GM18517 (cell line): ENCODE data around the gene IL24.
A peak's percentile ranks its signal among the peaks of the same experiment; 100 is the strongest.
"Not testable (repeated sequence)": the region's sequence is repeated elsewhere in the genome, so short reads cannot be mapped to it uniquely, and the experiment has no call there.

ENCODE experiments used
- ATAC-seq: cut with Tn5 transposase; IDR thresholded peaks from one replicate; pipeline ENCODE4 v1.9.1; 2021; ENCODE audit warnings: mild to moderate bottlenecking, moderate library complexity; ENCODE audit not compliant: unreplicated experiment

IL24 gene

DNA sequence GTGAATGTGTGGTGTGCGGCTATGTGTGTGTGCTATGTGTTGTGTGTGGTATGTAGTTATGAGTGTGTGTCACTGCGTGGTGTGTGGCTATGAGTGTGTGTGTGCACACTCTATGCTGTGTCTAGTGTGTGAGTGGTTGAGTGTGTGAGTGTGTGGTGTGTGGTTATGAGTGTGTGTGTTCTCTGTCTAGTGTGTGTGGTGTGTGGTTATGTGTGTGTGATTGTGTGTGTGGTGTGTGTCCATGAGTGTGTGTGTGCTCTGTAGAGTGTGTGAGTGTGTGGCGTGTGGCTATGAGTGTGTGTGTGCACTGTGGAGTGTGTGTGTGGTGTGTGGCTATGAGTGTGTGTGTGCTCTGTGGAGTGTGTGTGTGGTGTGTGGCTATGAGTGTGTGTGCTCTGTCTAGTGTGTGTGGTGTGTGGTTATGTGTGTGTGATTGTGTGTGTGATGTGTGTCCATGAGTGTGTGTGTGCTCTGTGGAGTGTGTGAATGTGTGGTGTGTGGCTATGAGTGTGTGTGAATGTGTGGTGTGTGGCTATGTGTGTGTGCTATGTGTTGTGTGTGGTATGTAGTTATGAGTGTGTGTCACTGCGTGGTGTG, 26.8 kb downstream of the IL24 start:
- ATAC-seq, result not testable (repeated sequence)

DNA sequence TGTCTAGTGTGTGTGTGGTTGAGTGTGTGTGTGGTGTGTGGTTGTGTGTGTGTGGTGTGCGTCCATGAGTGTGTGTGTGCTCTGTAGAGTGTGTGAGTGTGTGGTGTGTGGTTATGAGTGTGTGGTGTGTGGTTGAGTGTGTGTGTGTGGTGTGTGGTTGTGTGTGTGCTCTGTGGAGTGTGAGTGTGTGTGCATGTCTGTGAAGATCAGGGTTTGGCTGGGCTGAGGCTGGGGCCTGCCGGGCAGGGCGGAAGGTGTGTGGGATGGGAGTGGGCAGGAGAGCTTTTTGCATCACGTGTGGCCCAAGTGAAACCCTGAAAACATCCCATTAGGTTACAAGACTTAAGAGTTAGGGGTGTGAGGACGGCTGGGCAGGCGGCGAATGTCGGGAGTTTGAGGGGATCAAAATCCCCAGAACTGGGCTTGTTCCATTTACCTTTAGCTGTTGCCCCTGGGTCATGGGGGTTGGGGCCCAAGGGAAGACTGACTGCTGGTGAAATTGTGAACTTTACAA, 27.4 kb downstream of the IL24 start:
- ATAC-seq, result peak; percentile 8

DNA sequence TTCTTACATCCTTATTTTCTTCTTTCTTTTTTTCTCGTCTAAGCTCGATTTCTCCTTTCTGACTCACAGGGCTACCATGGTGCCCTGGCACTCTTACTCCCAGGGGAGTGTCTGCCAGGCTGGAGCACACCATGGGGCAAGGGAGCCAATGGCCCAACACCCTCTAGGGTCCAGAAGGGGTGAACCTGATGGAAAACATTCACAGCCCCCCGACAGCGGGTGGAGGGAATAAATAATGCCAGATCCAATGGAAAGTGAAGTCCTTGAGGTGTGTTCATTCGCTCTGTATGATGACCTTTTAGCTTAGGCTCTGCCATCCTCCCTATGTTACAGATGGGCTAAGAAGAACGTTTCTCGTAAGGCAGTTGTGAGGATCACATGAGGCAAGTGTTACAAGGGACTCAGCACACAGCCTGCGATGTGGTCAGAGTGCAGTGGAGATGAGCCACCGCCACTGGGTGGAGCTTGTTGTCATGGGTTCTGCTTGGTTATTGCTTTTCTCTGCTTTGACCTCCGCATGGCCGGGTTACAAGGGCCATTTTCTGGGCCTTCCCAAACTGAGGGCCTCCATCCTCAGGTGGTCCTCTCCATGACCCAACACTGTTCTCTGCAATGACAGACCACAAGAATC, 28.0 kb downstream of the IL24 start:
- ATAC-seq, result peak; percentile 64

DNA sequence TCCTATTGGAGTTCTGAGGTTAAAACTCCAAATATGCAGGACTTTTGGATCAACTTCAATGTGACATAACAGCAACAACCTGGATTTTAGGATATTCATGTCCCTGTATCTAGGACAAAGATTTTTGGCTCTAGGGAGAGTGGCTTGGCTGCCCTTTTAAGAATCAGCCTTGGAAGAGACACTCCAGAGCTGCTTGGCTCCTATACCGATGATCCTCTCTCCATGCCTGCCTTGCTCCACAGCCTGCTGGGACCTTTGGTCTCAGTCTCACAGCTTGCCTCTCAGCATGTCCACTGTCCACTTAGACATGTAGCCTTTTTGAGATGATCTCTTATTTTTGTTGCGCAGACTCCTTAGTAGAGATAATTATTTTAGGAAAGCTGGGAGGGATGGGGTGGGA, 29.0 kb downstream of the IL24 start:
- no peak for ATAC-seq

DNA sequence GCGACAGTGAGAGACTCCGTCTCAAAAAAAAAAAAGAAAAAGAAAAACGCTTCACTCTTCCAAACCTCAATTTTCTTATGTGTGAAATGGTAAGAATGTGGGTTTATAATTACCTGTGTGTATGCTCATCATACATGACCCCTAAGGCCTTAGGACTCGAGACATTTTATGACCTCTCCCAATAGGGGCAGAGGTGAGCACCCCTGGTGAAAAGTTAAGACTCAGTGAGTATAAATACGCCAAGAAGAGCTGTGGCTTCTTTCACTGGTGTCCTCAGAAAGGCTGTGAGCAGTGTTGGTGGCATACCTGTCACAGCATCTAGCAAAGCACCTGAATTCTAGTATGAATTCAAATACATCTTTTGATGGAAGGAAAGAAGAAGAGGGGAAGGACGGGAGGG, 32.3 kb downstream of the IL24 start:
- no peak for ATAC-seq

DNA sequence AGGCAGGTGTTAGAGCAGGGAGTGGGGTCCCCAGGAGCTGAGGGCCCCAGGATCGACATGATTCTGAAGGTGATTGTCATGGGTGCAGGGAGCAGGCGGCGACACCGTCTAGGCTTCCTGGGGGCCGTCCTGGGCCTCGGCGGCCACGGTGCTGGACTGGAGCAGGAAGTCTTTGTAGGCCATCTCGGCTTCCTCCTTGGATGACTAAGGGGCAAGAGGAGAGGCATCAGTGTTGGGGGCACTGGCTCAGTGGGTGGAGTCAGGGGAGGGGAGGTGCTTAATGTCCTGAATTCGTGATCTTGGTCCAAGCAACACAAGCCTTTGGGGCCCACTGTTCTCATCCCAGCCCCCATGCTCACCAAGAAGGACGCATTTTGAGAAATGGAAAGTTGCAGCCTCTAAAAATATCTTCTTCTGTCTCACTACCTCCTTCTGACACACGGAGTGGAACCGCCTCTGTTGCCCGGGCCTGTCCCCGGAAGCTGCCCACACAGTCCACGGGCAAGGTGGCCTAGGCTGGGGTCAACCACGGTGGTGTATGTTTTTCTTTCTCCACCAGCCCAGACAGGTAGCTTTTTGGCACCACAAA, 33.1 kb downstream of the IL24 start:
- peak; percentile 80 for ATAC-seq

DNA sequence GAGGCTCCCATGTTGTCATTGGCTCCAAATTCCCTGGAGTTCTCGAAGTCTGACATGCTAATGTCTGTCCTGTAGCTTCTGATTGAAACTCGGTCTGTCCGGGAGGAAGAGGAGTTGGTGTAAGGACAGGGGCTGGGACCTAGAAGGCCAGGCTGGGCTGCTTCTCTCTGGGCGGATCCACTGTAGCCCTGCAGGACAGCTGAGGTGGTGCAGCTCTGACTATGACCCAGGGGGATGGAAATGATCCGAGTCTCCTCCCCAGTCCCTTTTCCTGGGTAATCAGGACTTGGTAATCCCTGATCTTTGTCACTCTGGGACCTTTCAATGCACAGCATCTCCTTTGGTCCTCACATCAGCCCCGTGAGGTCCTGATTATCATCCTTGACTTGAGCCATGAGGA, 34.5 kb downstream of the IL24 start:
- no peak for ATAC-seq

DNA sequence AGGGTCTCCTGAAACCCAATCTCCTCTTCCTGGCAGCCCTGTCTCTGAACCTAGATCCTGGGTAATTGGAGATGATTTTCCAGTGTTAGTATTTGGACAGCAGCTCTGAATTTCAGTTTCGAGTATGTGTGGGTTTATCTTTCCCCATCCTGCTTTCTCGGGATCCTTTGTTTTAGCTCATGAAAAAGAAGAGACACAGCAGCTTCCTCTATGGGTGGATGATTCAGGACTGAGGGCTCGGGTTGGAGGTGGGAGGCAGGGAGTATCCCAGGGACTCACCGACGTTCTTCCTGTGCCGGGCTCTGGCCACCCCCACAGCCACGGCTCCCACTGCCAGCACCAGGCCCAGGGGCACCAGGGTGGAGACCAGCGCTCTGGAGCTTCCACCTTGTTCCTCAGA, 34.9 kb downstream of the IL24 start:
- ATAC-seq, result no peak

DNA sequence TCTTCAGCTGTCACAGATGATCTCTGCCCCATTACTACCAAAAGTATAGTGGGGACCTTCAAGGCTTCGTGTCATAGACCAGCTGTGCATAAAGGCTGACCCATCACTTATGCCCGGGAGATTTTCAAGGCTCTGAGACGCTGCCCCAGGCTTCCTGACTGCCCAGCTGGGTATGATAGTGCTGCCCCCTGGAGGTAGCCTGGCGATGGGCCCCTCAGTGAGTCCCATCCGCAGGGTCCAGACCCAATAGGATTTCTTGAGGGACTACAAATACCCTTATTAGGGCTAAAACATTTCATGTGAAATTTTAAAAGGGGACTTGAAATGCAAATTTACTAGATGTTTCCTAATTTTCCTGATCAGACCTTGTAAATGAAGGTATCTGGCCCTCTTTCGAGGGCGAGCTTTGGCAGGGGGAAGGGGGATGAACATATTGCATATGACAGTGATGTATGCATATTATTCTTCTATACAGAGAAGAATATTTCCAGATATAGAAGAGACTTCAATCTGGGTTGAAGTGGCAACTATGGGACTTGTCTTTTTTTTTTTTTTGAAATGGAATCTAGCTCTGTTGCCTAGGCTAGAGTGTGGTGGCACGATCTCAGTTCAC, 36.2 kb downstream of the IL24 start:
- no peak for ATAC-seq

DNA sequence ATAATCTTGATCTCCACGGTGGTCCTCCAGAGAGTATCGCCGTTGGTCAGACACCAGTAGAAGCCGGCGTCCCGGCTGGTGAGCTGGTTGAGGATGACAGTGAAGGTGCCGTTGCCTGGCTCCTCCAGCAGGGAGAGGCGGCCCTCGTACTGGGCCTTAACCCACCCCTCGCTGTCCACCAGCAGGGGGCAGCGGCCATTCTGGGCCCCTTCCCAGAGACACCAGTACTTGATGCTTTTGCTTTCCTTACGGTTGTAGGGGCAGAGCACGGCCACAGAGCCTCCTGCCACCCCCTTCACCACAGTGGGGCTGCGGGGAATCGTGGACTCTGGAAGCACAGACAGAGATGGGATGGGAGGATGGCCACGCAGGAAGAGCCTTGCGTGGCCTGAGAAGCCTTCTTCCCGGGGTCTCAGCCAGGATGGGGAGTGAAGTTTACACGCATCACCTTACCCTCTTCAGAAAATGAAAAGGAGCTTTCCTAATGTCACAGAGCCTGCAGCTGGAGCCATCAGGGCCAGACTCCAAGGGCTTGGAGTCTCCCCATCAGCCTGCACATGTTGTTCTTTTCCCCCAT, 38.3 kb downstream of the IL24 start:
- ATAC-seq, result no peak

DNA sequence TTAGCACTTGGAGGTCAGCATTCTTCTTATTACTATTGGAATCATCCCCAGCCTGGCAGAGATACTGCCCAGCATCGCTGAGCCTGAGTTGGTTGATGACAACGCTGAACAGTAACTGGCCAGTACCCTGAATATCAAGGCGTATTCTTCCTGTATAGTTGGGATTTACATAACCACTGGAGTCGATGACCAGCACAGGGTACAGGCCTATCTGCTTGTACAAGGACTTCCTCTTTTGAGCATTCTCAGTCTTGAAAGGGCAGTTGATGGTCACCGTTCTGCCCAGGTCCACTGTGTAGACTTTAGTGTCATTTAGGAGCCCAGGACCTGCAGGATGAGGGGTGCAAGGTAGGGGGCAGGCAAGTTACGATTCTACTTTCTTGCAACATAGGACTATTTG, 40.2 kb downstream of the IL24 start:
- no peak for ATAC-seq

DNA sequence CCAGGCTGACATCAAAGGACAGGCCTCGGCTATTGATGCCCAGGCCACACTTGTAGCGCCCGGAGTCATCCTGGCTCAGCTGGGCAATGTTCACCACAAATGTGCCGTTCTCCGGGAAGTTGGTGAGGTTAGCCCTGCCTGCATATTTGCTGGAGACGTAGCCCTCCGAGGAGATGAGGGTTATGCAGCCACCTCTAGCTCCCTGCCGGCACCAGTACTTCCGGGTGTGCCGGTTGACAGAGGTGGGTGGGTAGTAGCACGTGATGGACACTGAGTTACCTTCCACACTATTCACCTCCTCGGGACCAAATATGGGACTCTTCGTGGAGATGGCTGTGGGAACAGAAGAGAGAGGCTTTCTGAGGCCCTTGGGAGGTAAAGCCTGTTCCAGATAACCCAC, 41.9 kb downstream of the IL24 start:
- no peak for ATAC-seq

DNA sequence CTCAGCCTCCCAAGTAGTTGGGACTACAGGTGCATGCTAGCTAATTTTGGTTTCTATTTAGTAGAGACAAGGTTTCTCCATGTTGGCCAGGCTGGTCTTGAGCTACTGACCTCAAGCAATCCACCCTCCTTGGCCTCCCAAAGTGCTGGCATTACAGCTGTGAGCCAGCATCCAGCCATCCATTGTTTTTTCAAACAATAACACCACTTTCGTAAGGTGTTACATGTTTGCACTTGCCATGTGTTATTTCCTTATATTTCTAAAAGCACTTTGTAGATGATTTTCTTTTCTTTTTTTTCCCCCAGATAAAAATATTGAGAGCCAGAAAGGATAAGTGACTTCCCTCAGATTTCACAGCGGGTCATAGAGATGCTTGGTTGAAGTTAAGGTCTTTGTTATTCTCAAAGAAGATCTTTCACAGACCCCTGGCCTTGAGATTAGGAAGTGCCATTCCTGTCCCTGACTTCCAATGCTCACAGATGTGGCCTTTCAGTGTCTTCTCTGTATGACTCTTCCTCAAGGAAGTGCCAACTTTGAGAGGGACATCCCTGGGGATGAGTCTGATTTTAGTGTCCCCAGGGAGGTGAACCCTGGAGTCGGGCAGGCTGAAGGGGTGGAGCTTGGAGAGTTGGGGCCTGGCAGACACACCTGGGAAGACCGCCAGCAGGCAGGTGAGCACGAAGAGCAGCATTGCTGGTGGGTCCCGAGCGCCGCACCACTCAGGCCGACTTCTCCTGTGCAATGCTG, 42.8 kb downstream of the IL24 start:
- no peak for ATAC-seq

DNA sequence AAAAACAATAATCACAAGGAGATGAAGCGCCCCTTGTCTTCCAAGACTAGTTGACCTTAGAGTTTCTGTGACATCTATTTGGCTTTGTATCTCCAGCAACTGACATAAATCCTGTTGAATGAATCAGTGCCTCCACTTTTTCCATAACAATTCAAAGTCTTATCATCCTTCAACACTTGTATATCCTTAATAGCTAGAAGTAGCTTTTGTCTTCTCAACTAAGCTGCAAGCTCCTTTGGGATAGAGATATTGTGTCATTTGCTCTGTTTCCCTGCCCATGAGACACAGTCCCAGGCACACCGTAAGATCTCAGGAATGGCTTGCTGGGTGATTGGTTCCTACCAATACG, 43.3 kb downstream of the IL24 start:
- no peak for ATAC-seq

DNA sequence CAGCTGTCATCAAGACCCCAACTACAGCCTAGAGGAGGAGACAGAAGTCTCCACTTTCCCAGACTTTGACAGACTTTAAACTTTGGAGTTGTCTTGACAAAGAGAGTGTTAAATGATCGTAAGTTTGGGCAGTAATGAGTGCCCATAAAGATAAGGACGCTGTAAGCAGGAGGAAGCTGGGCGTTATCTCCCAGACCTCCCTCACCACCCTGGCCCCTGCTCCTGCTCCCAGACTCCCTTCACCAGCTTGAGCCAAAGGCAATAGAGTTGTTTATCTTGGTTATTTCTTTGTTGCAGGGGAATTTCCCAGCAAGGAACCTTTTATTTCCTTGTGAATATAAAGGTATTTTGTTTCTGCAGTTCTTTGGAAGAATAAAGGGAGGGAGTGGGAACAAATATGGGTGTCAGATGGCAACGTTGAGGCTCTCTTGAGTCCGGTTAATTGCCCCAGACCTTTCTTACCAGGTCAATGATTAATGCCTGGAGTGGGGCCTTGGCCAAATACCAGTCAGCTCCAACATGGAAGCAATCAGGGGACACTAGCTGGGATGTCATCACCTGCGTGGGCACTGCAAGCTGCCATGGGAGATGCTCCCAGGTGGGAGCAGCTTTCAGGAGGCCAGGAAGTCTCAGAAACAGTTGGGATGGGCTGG, 44.6 kb downstream of the IL24 start:
- ATAC-seq, result no peak

DNA sequence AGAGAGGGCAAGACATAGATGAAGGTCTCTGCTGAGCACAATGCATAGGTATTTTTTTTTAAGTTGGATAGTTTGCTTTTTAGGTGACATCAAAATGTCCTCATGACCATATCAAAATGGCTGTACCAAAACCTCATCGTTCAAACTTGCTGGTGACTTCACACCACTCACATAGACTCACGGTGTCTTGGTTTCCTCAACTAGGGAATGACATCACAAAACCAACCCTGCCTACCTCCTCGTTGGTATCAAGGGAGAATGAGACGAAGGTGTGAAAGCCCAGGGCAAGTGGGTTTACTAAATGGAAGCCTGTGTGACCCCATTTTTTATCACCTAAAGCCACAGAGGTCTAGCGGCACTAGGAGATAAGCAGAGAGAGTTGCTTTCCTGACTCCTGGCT, 47.5 kb downstream of the IL24 start:
- ATAC-seq, result no peak

DNA sequence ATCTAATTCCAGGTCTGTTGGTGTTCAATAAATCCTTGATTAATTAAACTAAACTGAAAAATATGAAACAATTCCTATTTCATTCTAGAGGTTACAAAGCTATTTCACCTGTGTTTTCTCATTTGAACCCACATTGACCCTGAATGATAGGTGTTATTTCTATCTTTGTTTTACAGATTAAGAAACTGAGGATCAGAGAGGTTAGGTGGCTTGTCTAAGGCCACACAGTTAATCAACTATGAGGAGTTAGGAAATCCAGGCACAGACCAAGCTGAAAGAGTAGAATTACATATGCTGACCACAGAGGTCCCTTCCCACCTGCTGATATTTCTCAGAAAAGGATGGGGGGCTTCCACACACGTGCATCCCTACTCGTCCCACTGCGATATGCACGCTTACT, 48.5 kb downstream of the IL24 start:
- no peak for ATAC-seq

DNA sequence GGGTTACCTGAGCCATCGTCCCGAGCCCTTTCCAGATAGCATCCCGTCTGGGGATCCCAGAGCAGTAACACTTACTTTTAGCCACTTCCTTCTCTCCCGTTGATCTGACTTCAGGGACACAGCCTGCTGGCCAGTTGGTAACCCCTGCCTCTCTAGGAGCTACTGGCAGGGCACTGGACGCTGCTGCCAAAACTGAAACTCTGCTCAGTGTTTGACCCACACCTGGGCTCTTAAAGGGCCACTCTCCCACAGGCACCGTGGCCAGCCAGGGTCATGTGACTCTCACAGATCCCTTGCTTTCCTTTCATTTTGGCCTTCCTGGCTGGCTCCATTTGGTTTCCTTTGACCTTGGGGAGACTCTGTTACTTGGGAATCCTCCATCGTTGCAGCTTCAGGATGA, 49.0 kb downstream of the IL24 start, which contains the start of gene PIGR:
Gene PIGR, minus strand, starts transcription at position 206 of the 400 bp plus-strand sequence. CDS start 5,935 bp downstream, outside the sequence.
- ATAC-seq, result no peak

DNA sequence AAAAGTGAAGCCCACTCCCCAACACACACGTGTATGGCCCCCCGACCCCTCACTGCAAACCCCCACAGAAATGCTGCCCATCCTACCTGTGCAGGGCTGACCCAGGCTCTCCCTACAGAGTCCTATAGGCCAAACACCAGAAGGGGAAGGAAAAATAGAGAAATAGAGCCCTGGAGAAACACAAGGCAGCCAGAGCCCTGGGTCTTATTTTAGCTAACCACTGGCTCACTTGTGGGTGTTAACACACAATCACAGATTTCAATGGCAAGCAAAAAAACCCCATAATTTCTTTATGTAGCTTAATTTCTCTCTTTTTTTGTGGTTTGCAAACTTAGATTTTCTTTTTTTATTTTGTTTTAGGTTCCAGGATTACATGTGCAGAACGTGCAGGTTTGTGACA, 50.0 kb downstream of the IL24 start:
- ATAC-seq, result no peak

DNA sequence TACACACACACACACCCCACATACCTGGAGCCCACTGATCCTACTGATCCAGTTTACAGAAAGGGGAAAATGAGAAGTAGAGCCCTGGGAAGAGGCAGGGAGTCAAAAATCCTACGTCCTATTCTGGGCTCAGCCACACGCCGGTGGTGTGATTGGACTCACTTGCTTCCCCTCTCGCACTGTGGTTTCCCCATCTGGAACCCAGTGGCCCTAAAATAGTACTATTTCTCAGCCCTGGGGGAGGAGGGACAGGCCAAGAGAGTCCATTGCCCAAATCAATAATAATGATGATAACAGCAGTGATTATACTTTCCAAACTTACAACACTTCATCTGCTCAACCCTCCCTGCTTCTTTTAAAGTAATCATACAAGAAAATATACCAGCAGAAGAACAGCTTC, 52.0 kb downstream of the IL24 start:
- ATAC-seq, result no peak

DNA sequence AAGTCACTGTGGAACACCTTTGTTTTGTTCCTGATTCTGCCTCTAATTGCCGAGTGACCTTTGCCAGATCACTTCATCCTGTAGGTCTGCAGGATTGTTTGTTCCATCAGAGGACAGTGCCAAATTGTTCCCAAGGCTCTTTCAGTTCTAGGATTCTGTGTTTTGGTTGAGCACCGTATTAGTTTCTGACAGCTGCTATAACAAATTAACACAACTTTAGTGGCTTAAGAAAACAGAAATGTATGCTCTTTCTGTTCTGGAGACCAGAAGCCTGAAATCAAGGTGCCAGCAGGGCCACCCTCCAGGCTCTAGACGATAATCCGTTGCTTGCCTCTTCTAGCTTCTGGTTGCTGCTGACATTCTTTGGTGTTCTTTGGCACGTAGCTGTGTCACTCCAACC, 52.4 kb downstream of the IL24 start:
- ATAC-seq, result no peak
